HG02588 (cell line): Measurements from ENCODE around the gene KNG1.

Experiments used
- ATAC-seq: cut with Tn5 transposase; IDR thresholded peaks from one replicate; pipeline ENCODE4 v1.9.1; 2021; ENCODE audit warnings: mild to moderate bottlenecking, moderate library complexity; ENCODE audit not compliant: unreplicated experiment

Gene KNG1

GRCh38 chr3:186772281-186772694, 55.1 kb downstream of the KNG1 start:
- peak; percentile 23 for ATAC-seq

GRCh38 chr3:186772701-186773417, 55.7 kb downstream of the KNG1 start:
- ATAC-seq = peak; percentile 92

- no peak for ATAC-seq
Observed at GRCh38 chr3:186775999-186776398, 58.8 kb downstream of the KNG1 start.

- no peak for ATAC-seq
Observed at GRCh38 chr3:186779204-186779603, 62.0 kb downstream of the KNG1 start.

- ATAC-seq = no peak
Observed at GRCh38 chr3:186782542-186783057, 65.4 kb downstream of the KNG1 start.

GRCh38 chr3:186783058-186783730, 66.0 kb downstream of the KNG1 start, which contains the start of gene EIF4A2:
Gene EIF4A2 (plus strand): TSS chr3:186783577. CDS start chr3:186783611, 34 bp downstream.
- peak; percentile 64 for ATAC-seq

- peak; percentile 66 for ATAC-seq
Observed at GRCh38 chr3:186783731-186784515, 66.8 kb downstream of the KNG1 start.

GRCh38 chr3:186784820-186785494, 67.8 kb downstream of the KNG1 start:
- no peak for ATAC-seq

- no peak for ATAC-seq
Observed at GRCh38 chr3:186785495-186786018, 68.4 kb downstream of the KNG1 start.

GRCh38 chr3:186786922-186787321, 69.8 kb downstream of the KNG1 start:
- ATAC-seq = no peak

- no peak for ATAC-seq
Observed at GRCh38 chr3:186787642-186788481, 70.7 kb downstream of the KNG1 start.

GRCh38 chr3:186788482-186789370, 71.6 kb downstream of the KNG1 start:
- ATAC-seq = no peak

GRCh38 chr3:186789554-186790260, 72.5 kb downstream of the KNG1 start:
- ATAC-seq = no peak

GRCh38 chr3:186790261-186790981, 73.3 kb downstream of the KNG1 start:
- ATAC-seq = no peak
